GM21515 (cell line): ENCODE data around the gene TIAL1.
"Not testable (repeated sequence)": the region's sequence is repeated elsewhere in the genome, so short reads cannot be mapped to it uniquely, and the experiment has no call there.

Experiments used
- ATAC-seq: cut with Tn5 transposase; IDR thresholded peaks from one replicate; pipeline ENCODE4 v1.9.1; 2021; ENCODE audit not compliant: unreplicated experiment

Gene TIAL1

DNA sequence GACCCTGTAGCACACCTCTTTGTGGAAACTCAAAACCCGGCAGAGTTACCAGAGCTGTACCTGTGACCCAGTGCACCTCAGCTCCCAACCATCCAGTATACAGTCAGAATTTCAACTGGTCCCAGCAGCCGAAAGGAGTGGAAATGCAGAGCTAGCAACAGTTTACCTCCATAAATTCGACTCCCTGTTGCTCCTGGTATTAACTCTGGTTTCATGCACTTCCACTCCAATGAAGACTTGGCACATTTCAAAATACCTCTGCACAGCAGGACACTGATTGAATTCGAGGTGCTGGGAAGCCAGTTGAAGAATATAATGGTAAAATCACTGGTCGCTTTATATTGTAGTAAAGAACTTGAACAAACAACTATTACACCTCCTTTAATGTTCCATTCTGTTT is 17.9 kb upstream of the TIAL1 start:
- no peak for ATAC-seq

DNA sequence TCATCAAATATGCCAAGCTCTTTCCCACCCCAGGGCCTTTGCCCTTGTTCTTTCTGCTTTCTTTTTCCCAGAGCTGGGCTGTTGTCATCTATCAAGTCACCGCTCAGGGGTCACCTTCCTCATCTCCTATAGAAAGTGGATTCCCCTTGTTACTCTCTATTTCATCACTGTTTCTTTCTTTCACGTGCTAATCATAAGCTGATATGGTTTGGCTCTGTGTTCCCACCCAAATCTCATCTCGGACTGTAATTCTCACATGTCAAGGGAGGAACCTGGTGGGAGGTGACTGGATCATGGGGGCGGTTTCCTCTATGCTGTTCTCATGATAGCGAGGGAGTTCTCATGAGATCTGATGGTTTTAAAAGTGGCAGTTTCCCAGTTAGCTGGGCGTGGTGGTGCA is 17.0 kb upstream of the TIAL1 start:
- no peak for ATAC-seq

DNA sequence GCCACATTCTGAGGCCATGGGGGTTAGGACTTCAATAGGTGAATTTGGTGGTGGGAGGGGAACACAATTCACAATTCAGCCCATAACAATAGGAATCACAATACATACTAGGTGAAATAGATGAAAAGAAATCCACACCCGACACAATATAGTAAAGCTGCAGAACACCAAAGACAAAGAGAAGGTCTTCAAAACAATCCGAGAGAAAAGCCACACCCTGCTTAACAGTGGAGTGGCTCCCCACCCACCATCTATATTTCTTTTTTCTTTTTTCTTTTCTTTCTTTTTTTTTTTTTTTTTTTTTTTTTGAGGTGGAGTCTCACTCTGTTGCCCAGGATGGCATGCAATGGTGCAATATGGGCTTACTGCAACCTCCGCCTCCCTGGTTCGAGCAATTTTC is 14.7 kb upstream of the TIAL1 start:
- ATAC-seq: no peak

DNA sequence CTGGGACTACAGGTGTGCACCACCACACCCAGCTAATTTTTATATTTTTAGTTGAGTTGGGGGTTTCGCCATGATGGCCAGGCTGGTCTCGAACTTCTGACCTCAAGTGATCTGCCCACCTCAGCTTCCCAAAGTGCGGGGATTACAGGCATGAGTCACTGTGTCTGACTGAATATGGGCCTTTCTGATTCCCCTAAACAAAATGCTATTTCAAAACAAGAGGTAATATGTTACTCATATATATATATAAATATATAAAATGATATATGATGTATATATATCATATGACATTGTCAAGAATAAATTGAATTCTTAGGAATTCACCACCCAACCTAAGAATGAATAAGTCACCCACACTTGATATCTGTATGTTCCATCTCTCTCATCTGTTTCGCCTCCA is 12.8 kb upstream of the TIAL1 start:
- ATAC-seq: no peak

DNA sequence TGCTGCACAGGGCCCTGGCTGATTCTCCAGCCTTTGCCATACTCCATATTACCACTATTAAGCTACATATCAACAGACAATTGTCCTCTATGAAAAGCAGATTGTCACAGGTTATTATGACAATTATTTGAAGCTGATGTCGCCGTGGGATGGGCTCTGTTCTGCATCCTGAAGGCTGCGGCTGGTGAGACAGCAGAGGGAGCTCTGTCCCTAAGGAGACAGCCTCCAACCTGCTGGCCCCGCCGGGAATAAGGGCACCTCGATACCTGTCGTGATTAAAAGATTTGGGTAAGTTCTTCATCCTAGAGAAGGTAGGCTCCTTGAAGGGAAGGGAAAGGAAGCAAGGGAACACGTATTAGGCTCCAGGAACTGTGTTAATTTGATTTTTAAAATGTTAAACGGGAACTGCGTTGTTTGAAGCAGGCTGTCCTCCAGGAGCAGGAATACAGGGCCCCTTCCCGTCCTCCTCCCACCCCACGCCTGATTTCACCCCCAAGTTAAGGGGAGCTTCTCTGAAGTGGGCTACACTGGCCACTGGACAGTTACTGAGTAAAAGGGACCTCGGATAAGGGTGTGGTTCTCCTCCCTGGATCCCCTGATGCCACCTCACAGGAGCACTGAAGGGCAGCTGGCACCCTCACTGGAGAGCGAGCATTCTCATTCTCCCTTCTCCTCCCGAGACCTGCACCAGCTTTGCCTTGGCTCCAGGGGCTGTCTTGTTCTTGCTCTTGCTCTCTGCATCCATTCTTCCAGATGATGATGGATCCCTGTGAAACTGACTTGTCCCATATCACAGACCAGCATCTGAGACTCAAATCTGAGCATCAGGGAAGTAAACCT is 11.8 kb upstream of the TIAL1 start:
- no peak for ATAC-seq

DNA sequence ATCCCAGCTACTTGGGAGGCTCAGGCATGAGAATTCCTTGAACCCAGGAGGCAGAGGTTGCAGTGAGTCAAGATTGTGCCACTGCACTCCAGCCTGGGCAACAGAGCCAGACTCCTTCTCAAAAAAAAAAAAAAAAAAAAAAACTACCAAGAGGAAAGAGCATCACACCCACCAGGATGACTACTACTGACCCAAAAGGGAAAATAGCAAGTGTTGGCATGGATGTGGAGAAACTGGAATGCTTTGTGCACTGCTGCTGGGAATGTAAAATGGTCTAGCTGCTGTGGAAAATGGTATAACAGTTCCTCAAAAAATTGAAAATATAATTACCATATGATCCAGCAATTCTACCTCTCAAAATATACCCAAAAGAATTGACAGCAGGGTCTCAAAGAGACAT is 7.7 kb upstream of the TIAL1 start:
- ATAC-seq: no peak

DNA sequence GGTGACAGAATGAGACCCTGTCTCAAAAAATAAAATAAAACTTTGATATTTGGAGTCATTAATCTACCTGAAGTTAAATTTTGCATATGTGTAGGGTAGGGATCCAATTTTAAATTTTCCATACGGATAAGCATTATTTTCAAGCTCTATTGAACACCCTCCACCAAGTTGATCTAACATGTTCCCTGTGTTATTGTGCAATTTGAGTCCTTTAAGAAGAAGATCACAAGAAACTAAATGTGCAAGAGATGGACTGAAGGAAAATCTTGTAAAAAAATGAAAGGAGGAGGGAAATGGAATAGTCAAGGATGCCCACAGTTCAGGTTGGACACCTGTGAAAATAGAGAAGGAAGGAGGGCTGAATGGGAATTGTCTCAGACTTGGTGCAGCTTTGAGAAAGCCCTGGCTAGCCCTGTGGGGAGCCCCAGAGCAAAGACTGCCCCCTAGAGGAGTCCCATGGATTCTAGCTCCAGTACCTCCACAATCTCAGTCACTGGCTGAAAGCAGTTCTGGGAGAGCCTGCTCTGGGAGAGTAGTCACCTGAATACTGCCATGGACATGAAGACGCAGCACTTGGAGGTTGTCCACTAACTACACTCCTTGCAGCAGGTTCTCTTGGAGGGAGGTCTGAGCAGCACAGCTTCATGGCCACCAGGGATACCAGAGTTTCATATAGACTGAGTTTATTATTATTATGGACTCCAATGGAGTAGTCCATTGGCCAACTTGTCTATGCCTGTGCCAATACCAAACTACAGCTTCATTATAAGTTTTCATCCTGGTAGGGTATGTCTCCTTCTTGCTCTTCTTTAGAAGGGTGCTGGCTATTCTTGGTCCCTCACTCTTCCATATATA is 5.7 kb upstream of the TIAL1 start:
- ATAC-seq: no peak

DNA sequence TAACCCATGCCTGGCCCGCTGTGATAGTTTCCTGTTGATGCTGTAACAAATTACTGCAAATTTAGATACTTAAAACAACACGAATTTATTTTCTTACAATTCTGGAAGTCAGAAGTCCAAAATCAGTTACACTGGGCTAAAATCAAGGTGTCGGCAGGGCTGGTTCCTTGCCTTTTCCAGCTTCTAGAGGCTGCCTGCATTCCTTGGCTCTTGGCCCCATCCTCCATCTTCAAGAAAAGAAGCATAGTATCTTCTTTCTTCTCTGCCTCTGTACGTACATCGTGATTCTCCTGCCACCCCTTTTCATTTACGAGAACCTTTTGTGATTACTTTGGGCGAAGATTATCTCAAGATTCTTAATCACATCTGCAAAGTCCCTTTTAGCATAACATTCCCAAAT is 1.6 kb upstream of the TIAL1 start:
- no peak for ATAC-seq

GRCh38 chr10:119597405-119598186 is 832 bp upstream of the TIAL1 start:
- ATAC-seq: no peak

DNA sequence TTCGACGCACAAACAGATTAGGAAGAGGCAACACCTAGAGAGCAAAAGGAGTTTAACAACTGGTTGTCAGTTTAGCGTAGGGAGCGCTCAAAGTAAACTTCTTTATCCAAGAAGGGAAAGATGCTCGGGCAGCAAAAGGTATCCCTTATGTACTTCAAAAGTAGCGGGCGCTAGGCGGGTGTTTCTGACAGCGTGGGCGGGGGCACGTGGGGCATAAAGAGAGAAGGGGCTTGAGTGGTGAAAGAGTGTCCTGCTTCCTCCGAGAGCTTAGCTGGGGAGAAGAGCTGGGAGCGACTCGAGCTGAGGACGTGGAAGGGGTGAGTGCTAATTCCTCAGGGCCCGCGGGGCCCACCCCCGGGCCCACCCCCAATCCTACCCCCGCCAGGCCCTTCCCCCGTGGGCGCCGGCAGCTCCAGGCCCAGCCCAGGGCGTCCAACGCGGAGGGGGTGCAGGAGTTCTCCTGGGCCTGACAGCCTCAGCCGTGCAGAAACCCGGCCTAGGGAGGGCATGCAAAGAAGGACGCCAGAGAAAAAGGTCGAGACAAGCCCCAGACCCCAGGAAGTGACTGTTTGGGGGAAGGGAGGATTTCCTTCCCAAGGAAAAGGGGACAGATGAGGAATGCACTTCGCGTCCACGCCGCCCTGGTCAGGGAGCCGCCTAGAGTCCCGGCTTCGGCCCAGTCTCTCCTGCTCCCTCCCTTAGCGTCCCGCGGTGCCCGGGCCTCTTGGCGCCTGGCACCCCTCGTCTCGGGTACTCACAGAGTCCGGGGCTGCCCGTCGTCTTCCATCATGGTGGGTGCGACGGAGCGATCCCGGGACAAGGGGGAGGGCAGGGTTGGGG is 868 bp downstream of the TIAL1 start:
- peak; percentile 3 for ATAC-seq

DNA sequence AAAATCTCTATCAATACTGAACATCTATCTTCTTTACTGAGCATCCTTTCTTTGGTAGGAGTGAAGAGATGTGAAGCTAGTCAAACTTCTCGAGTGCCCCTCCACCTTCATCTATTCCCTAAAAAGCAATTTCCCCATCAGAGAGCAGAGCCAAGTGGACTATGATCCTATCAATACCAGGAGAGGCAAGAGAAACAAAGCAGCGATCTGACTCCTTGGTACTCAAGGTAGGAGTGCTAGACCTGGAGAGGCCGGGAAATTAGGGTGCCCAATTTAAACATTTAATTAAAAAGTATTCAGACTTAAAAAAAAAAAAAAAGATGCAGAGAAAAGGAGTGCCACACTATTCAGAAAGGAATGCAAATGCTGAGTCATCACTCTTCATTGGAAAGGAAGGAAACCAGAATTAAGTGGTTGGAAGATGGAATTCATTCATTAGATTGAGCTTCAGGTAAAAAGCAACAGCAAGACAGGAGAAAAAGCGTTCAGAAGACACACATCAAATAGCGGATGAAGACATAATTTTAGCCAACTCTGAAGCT is 1.6 kb downstream of the TIAL1 start:
- ATAC-seq: no peak

- no peak for ATAC-seq
These were observed 8.7 kb downstream of the TIAL1 start for GRCh38 chr10:119588071-119588470.

GRCh38 chr10:119578355-119578754 is 18.4 kb downstream of the TIAL1 start:
- ATAC-seq: no peak

GRCh38 chr10:119575991-119576390 is 20.8 kb downstream of the TIAL1 start:
- ATAC-seq: no peak

DNA sequence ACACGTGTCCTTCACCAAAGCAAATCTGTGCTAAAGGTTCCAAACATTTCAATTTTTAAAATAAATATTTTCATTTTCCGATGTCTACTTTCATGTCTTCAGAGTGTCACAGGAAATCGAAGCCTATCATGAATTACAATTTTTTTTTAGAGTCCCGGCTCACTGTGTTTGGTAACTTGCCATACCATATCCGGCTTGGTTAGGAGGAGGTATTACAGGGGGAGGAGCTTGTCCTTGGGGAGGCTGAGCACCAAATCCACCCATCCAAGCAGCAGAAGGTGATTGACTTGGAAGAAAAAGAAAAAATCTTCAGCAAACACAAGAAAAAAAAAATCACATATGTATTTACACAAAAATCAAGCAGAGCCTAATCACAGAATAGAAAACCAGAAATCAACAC is 21.3 kb downstream of the TIAL1 start:
- no peak for ATAC-seq

- ATAC-seq: no peak
These were observed 28.8 kb downstream of the TIAL1 start for GRCh38 chr10:119567978-119568377.

DNA sequence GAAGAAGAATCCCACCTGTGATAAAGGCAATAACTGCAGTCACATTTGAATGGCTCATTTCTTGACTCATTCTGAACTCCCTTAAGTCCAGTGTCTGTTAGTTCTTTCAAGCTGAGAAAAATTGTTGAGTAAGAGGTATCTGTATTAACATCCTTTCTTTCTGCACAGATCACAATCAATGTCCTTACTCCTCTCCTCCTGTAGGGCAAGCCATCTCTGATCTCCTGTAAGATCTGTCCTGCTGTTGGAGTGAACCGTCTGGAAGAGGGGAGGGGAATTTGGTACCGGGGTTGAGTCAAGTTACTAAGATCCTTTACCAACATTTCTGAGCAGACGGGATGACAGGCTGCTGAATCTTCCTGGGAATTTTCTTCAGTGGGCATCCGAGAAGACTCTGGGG is 34.7 kb downstream of the TIAL1 start:
- ATAC-seq: no peak

DNA sequence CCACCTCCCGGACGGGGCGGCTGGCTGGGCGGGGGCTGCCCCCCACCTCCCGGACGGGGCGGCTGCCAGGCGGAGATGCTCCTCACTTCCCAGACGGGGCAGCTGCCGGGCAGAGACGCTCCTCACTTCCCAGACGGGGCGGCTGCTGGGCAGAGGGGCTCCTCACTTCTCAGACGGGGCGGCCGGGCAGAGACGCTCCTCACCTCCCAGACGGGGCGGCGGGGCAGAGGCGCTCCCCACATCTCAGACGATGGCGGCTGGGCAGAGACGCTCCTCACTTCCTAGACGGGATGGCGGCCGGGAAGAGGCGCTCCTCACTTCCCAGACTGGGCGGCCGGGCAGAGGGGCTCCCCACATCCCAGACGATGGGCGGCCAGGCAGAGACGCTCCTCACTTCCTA is 37.3 kb downstream of the TIAL1 start:
- ATAC-seq: not testable (repeated sequence)

- ATAC-seq: not testable (repeated sequence)
These were observed 40.7 kb downstream of the TIAL1 start for GRCh38 chr10:119556081-119556480.

- ATAC-seq: no peak
These were observed 41.5 kb downstream of the TIAL1 start for GRCh38 chr10:119555178-119555784.
